ENCODE measurements around the gene NCBP1.
"Not testable (repeated sequence)": the region's sequence is repeated elsewhere in the genome, so short reads cannot be mapped to it uniquely, and the experiment has no call there.

NCBP1 gene

GRCh38 chr9:97604901-97605645 lies 28.5 kb upstream of the NCBP1 start:
- H3K27me3 ChIP-seq (ENCODE audit: control insufficient read depth, low read length) = no peaks in the 10 kb centered on the region
- H3K36me3 ChIP-seq (ENCODE audit: control insufficient read depth, low read length) = peaks cover 68% of the 10 kb centered on the region
- no peaks in the 10 kb centered on the region for H3K79me2 ChIP-seq (ENCODE audit: control insufficient read depth, low read length)
- H4K20me1 ChIP-seq (ENCODE audit: control insufficient read depth, insufficient read depth, low read depth, low read length) = no peaks in the 10 kb centered on the region
- no peak overlapping the region for H3K4me3 ChIP-seq (ENCODE audit: low read length)
- H3K27ac ChIP-seq (ENCODE audit: low read depth, low read length) = no peak overlapping the region
- TF ChIP-seq EZH2phosphoT487 (IDR thresholded peaks at IDR 0.05; ENCODE audit: borderline replicate concordance, low read length) (no peak), CTCF (IDR thresholded peaks at IDR 0.05; ENCODE audit: low read depth, low read length, poor library complexity, severe bottlenecking) (no peak)
- H3K4me2 ChIP-seq (ENCODE audit: low read length) = no peak overlapping the region
- no peaks in the 10 kb centered on the region for H3K4me1 ChIP-seq (ENCODE audit: control insufficient read depth, low read length)
- H3K9me3 ChIP-seq (ENCODE audit: control insufficient read depth, insufficient read depth, low read length) = no peaks in the 10 kb centered on the region
- H3F3A ChIP-seq (ENCODE audit: control insufficient read depth, insufficient read depth) = no peaks in the 10 kb centered on the region
- H3K9me2 ChIP-seq (replicated peaks; ENCODE audit: control insufficient read depth, low read length) = no peaks in the 10 kb centered on the region

GRCh38 chr9:97615439-97616072 lies 18.1 kb upstream of the NCBP1 start:
- H3K4me2 ChIP-seq (ENCODE audit: low read length) = no peak overlapping the region
- H3K79me2 ChIP-seq (ENCODE audit: control insufficient read depth, low read length) = no peaks in the 10 kb centered on the region; the same call in 1 of the 2 replicates
- H3F3A ChIP-seq (ENCODE audit: control insufficient read depth, insufficient read depth) = no peaks in the 10 kb centered on the region
- TF ChIP-seq EZH2phosphoT487 (IDR thresholded peaks at IDR 0.05; ENCODE audit: borderline replicate concordance, low read length) = no peak
- TF ChIP-seq CTCF (IDR thresholded peaks at IDR 0.05; ENCODE audit: low read depth, low read length, poor library complexity, severe bottlenecking) = peak; percentile 74
- H3K36me3 ChIP-seq (ENCODE audit: control insufficient read depth, low read length) = peaks cover 52% of the 10 kb centered on the region
- H3K4me3 ChIP-seq (ENCODE audit: low read length) = no peak overlapping the region
- no peak overlapping the region for H3K27ac ChIP-seq (ENCODE audit: low read depth, low read length)
- H3K27me3 ChIP-seq (ENCODE audit: control insufficient read depth, low read length) = no peaks in the 10 kb centered on the region
- no peaks in the 10 kb centered on the region for H3K9me3 ChIP-seq (ENCODE audit: control insufficient read depth, insufficient read depth, low read length)
- H3K4me1 ChIP-seq (ENCODE audit: control insufficient read depth, low read length) = no peaks in the 10 kb centered on the region
- no peaks in the 10 kb centered on the region for H4K20me1 ChIP-seq (ENCODE audit: control insufficient read depth, insufficient read depth, low read depth, low read length)
- no peaks in the 10 kb centered on the region for H3K9me2 ChIP-seq (replicated peaks; ENCODE audit: control insufficient read depth, low read length)

GRCh38 chr9:97617939-97618416 lies 15.6 kb upstream of the NCBP1 start:
- Histone ChIP-seq H3K4me2 (ENCODE audit: low read length) (no peak overlapping the region), H3K9me2 (replicated peaks; ENCODE audit: control insufficient read depth, low read length) (no peaks in the 10 kb centered on the region), H3K27ac (ENCODE audit: low read depth, low read length) (no peak overlapping the region), H3K36me3 (ENCODE audit: control insufficient read depth, low read length) (peaks cover 64% of the 10 kb centered on the region), H3K79me2 (ENCODE audit: control insufficient read depth, low read length) (no peaks in the 10 kb centered on the region; the same call in 1 of the 2 replicates), H3K27me3 (ENCODE audit: control insufficient read depth, low read length) (no peaks in the 10 kb centered on the region), H4K20me1 (ENCODE audit: control insufficient read depth, insufficient read depth, low read depth, low read length) (no peaks in the 10 kb centered on the region), H3F3A (ENCODE audit: control insufficient read depth, insufficient read depth) (no peaks in the 10 kb centered on the region), H3K9me3 (ENCODE audit: control insufficient read depth, insufficient read depth, low read length) (no peaks in the 10 kb centered on the region), H3K4me3 (ENCODE audit: low read length) (no peak overlapping the region), H3K4me1 (ENCODE audit: control insufficient read depth, low read length) (no peaks in the 10 kb centered on the region)
- TF ChIP-seq CTCF (IDR thresholded peaks at IDR 0.05; ENCODE audit: low read depth, low read length, poor library complexity, severe bottlenecking) = no peak
- no peak for TF ChIP-seq EZH2phosphoT487 (IDR thresholded peaks at IDR 0.05; ENCODE audit: borderline replicate concordance, low read length)

GRCh38 chr9:97620063-97620462 lies 13.6 kb upstream of the NCBP1 start:
- H3K4me1 ChIP-seq (ENCODE audit: control insufficient read depth, low read length); H3K79me2 ChIP-seq (ENCODE audit: control insufficient read depth, low read length); H3K27me3 ChIP-seq (ENCODE audit: control insufficient read depth, low read length); H3K4me3 ChIP-seq (ENCODE audit: low read length); H3K9me3 ChIP-seq (ENCODE audit: control insufficient read depth, insufficient read depth, low read length); H3K4me2 ChIP-seq (ENCODE audit: low read length); H4K20me1 ChIP-seq (ENCODE audit: control insufficient read depth, insufficient read depth, low read depth, low read length); H3K9me2 ChIP-seq (replicated peaks; ENCODE audit: control insufficient read depth, low read length); H3F3A ChIP-seq (ENCODE audit: control insufficient read depth, insufficient read depth); H3K27ac ChIP-seq (ENCODE audit: low read depth, low read length): not testable (repeated sequence)
- H3K36me3 ChIP-seq (ENCODE audit: control insufficient read depth, low read length) = peaks cover 74% of the 10 kb centered on the region

GRCh38 chr9:97622483-97622882 lies 11.1 kb upstream of the NCBP1 start:
- H3K9me3 ChIP-seq (ENCODE audit: control insufficient read depth, insufficient read depth, low read length); H3K4me3 ChIP-seq (ENCODE audit: low read length); H3F3A ChIP-seq (ENCODE audit: control insufficient read depth, insufficient read depth); H4K20me1 ChIP-seq (ENCODE audit: control insufficient read depth, insufficient read depth, low read depth, low read length); H3K27ac ChIP-seq (ENCODE audit: low read depth, low read length); H3K9me2 ChIP-seq (replicated peaks; ENCODE audit: control insufficient read depth, low read length); H3K4me1 ChIP-seq (ENCODE audit: control insufficient read depth, low read length); H3K27me3 ChIP-seq (ENCODE audit: control insufficient read depth, low read length); H3K79me2 ChIP-seq (ENCODE audit: control insufficient read depth, low read length); H3K4me2 ChIP-seq (ENCODE audit: low read length): not testable (repeated sequence)
- H3K36me3 ChIP-seq (ENCODE audit: control insufficient read depth, low read length) = peaks cover 77% of the 10 kb centered on the region

All from DOHH2 (cell line).